Effector memory CD8-positive, alpha-beta T cell (primary cell): ENCODE data around the gene POLN.
"Not testable (repeated sequence)": the region's sequence is repeated elsewhere in the genome, so short reads cannot be mapped to it uniquely, and the experiment has no call there.

Experiments used
- ATAC-seq: fragments of 150-1000 bp; cut with Tn5 transposase; replicated peaks from 2 replicates; pipeline ENCODE4 v1.10.0; 2021; ENCODE audit warnings: mild to moderate bottlenecking, moderate library complexity
- DNase-seq, 3 experiments: peaks; one replicate each; pipeline ENCODE4 v3.0.0; 2021
- H3K27ac Mint-ChIP-seq, 2 donors: one replicate each; pipeline ENCODE4 v1.8.0; 2022; ENCODE audit warnings: mild to moderate bottlenecking in 2 of 2, mixed read lengths in 2 of 2, moderate library complexity in 2 of 2
- H3K27me3 Mint-ChIP-seq, 2 donors: one replicate each; pipeline ENCODE4 v1.8.0; 2022; ENCODE audit warnings: mixed read lengths in 2 of 2
- H3K36me3 Mint-ChIP-seq: one replicate; pipeline ENCODE4 v1.8.0; 2022; ENCODE audit warnings: mild to moderate bottlenecking, moderate library complexity, mixed read lengths; ENCODE audit not compliant: insufficient read depth
- H3K4me1 Mint-ChIP-seq, 2 donors: one replicate each; pipeline ENCODE4 v1.8.0; 2022; ENCODE audit warnings: low read depth in 2 of 2, mixed read lengths in 2 of 2
- H3K4me3 Mint-ChIP-seq, 2 donors: one replicate each; pipeline ENCODE4 v1.8.0; 2022; ENCODE audit warnings: mild to moderate bottlenecking in 2 of 2, mixed read lengths in 2 of 2, moderate library complexity in 2 of 2
- H3K9me3 Mint-ChIP-seq, 2 donors: one replicate each; pipeline ENCODE4 v1.8.0; 2022; ENCODE audit warnings: mixed read lengths in 2 of 2

The POLN gene

GRCh38 chr4:2247128-2248043, 5.5 kb upstream of the POLN start:
- peak in 1 of 3 experiments; percentile 1 for DNase-seq
- peaks cover 11 to 14% of the 10 kb centered on the region in 2 donors for H3K4me1 Mint-ChIP-seq
- H3K27me3 Mint-ChIP-seq, result no peaks in the 10 kb centered on the region
- H3K27ac Mint-ChIP-seq, result peak overlapping the region in 1 of 2 donors; percentile 59
- H3K36me3 Mint-ChIP-seq, result peaks cover 72% of the 10 kb centered on the region
- no peaks in the 10 kb centered on the region for H3K9me3 Mint-ChIP-seq
- peak overlapping the region in 1 of 2 donors; percentile 11 for H3K4me3 Mint-ChIP-seq
- ATAC-seq, result no peak

GRCh38 chr4:2246384-2247127, 4.6 kb upstream of the POLN start:
- Mint-ChIP-seq H3K27ac (peak overlapping the region; percentile 59 to 67), H3K27me3 (no peaks in the 10 kb centered on the region), H3K9me3 (no peaks in the 10 kb centered on the region), H3K4me1 (peaks cover 14 to 17% of the 10 kb centered on the region in 2 donors), H3K36me3 (peaks cover 72% of the 10 kb centered on the region), H3K4me3 (no peak overlapping the region)
- DNase-seq (no peak), ATAC-seq (no peak)

DNA sequence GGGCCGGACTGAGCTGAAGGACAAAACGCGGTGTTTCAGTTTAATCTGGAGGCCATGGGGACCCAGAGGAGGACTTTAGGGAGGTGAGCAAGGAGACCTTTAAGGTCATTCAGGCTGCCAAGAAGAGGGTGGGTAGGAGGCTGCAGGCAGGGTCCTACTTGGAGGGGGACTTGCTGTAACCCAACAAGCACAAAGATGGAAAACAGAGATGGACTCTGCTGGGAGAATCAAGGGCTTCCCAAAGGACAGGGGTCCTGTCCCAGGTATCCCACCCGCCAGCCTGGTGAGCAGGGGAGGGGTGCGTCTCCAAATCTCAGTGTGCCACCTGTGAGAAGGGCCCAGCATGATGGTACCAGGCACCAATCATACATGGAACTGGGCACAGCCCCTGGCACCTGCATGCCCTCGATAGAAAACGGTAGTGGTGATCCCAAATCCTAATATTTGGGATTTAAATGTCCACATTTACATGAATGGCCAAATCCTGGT, 3.9 kb upstream of the POLN start:
- H3K27ac Mint-ChIP-seq, result peak overlapping the region; percentile 59 to 71
- H3K9me3 Mint-ChIP-seq, result no peaks in the 10 kb centered on the region
- no peak overlapping the region for H3K4me3 Mint-ChIP-seq
- no peak for DNase-seq
- no peaks in the 10 kb centered on the region for H3K27me3 Mint-ChIP-seq
- ATAC-seq, result no peak
- H3K4me1 Mint-ChIP-seq, result peaks cover 19 to 20% of the 10 kb centered on the region in 2 donors
- peaks cover 72% of the 10 kb centered on the region for H3K36me3 Mint-ChIP-seq

GRCh38 chr4:2245057-2245786, 3.3 kb upstream of the POLN start:
- H3K4me3 Mint-ChIP-seq, result no peak overlapping the region
- DNase-seq (no peak), ATAC-seq (no peak)
- H3K27me3 Mint-ChIP-seq, result no peaks in the 10 kb centered on the region
- peak overlapping the region; percentile 59 to 71 for H3K27ac Mint-ChIP-seq
- H3K36me3 Mint-ChIP-seq, result peaks cover 72% of the 10 kb centered on the region
- peaks cover 25 to 26% of the 10 kb centered on the region in 2 donors for H3K4me1 Mint-ChIP-seq
- no peaks in the 10 kb centered on the region for H3K9me3 Mint-ChIP-seq

- H3K36me3 Mint-ChIP-seq, result peaks cover 63% of the 10 kb centered on the region
- H3K4me1 Mint-ChIP-seq, result peaks cover 32 to 36% of the 10 kb centered on the region in 2 donors
- H3K9me3 Mint-ChIP-seq, result no peaks in the 10 kb centered on the region
- ATAC-seq (no peak), DNase-seq (no peak)
- no peaks in the 10 kb centered on the region for H3K27me3 Mint-ChIP-seq
- H3K4me3 Mint-ChIP-seq, result no peak overlapping the region
- H3K27ac Mint-ChIP-seq, result peak overlapping the region; percentile 59 to 71
Measured at GRCh38 chr4:2243681-2244380, 1.9 kb upstream of the POLN start.

GRCh38 chr4:2241003-2241402, 918 bp downstream of the POLN start:
- Mint-ChIP-seq H3K36me3 (peaks cover 53% of the 10 kb centered on the region), H3K4me1 (peaks cover 40 to 54% of the 10 kb centered on the region in 2 donors)
- ATAC-seq, result peak; percentile 16

DNA sequence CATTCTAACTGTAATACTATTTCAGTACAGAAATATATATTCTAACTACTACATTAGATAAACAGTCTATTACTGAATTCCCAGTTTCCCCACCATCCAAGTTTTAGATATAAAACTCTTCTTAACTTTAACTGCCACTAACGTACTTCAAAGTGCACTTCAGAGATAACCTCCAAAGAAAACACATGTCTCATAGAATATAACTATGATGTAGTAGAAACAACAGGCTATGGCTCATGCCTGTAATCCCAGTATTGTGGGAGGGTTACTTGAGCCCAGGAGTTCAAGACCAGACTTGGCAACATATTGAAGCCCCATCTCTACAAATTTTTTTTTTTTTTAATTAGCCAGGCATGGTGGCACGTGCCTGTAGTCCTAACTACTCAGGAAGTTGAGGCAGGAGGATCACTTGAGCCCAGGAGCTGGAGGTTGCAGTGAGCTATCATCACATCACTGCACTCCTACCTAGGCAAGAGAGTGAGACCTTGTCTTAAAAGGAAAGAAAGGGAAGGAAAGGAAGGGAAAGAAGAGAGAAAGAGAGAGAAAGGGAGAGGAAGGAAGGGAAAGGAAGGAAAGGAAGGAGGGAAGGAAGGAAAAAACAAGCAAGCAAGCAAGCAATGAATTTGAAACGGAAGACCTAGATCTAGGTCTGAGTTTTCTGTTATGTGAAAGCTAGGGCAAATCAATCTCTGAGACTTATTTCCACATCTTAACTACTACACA, 4.8 kb downstream of the POLN start:
- H3K9me3 Mint-ChIP-seq, result no peaks in the 10 kb centered on the region
- no peak for DNase-seq
- no peaks in the 10 kb centered on the region for H3K27me3 Mint-ChIP-seq
- ATAC-seq, result no peak
- peaks cover 32 to 63% of the 10 kb centered on the region in 2 donors for H3K4me1 Mint-ChIP-seq
- H3K27ac Mint-ChIP-seq, result peak overlapping the region; percentile 53 to 77
- peaks cover 70% of the 10 kb centered on the region for H3K36me3 Mint-ChIP-seq
- peak overlapping the region; percentile 12 to 51 for H3K4me3 Mint-ChIP-seq

More at GRCh38 chr4:2241003-2241402, 918 bp downstream of the POLN start:
- H3K9me3 Mint-ChIP-seq, result no peaks in the 10 kb centered on the region
- H3K27me3 Mint-ChIP-seq, result no peaks in the 10 kb centered on the region
- no peak for DNase-seq
- H3K27ac Mint-ChIP-seq, result peak overlapping the region; percentile 95 to 97
- peak overlapping the region; percentile 89 to 93 for H3K4me3 Mint-ChIP-seq

- ATAC-seq, result no peak
- H3K36me3 Mint-ChIP-seq, result peaks cover 59% of the 10 kb centered on the region
- no peak overlapping the region for H3K27ac Mint-ChIP-seq
- no peak for DNase-seq
- no peaks in the 10 kb centered on the region for H3K27me3 Mint-ChIP-seq
- H3K4me1 Mint-ChIP-seq, result peaks cover 6 to 28% of the 10 kb centered on the region in 2 donors
- H3K9me3 Mint-ChIP-seq, result no peaks in the 10 kb centered on the region
- no peak overlapping the region for H3K4me3 Mint-ChIP-seq
Measured at GRCh38 chr4:2231082-2231481, 10.8 kb downstream of the POLN start.

DNA sequence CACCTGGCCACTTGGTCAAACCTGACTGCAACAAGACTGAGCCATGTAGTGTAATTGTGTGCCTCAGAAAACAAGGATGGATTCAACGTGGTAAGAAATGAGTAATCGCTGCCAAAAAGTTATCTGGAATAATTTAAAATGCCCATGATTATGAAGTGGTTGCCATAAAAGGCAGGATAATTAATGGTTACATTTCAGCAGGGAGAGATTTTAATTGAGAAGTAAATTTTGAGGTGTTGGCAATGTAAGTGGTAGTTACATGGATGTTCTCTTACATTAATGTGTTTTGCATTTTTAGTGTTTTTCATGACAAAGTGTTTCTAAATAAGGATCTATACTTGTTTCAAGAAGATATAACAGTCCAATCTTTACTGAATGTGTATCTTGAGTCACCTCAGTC, 15.7 kb downstream of the POLN start:
- Mint-ChIP-seq H3K4me1 (peaks cover 0 to 5% of the 10 kb centered on the region in 2 donors), H3K36me3 (peaks cover 29% of the 10 kb centered on the region), H3K27me3 (no peaks in the 10 kb centered on the region), H3K4me3 (no peak overlapping the region), H3K27ac (peak overlapping the region in 1 of 2 donors; percentile 3), H3K9me3 (no peaks in the 10 kb centered on the region)
- ATAC-seq, result no peak
- no peak for DNase-seq

DNA sequence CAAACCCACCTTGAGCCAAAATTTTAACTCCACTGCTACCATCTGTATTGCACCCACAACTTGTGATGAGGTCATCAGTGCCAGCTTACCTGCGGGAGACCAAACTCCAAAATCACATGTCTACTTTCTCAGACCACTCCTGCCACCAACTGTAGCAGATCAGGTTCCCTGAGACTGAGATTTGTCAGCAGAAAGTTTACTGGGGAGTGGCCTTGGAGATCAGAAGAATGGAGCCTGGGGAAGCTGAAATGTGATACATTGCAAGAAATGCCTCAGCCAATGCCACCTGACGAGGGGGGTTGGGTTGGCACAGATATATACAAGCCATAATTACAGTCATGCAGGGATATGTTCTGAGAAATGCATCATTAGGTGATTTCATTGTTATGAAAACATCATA, 19.1 kb downstream of the POLN start:
- ATAC-seq (no peak), DNase-seq (no peak)
- H3K36me3 Mint-ChIP-seq, result peaks cover 12% of the 10 kb centered on the region
- H3K4me3 Mint-ChIP-seq, result no peak overlapping the region
- H3K27me3 Mint-ChIP-seq, result no peaks in the 10 kb centered on the region
- no peak overlapping the region for H3K27ac Mint-ChIP-seq
- H3K4me1 Mint-ChIP-seq, result peaks cover 7 to 11% of the 10 kb centered on the region in 2 donors
- H3K9me3 Mint-ChIP-seq, result no peaks in the 10 kb centered on the region

DNA sequence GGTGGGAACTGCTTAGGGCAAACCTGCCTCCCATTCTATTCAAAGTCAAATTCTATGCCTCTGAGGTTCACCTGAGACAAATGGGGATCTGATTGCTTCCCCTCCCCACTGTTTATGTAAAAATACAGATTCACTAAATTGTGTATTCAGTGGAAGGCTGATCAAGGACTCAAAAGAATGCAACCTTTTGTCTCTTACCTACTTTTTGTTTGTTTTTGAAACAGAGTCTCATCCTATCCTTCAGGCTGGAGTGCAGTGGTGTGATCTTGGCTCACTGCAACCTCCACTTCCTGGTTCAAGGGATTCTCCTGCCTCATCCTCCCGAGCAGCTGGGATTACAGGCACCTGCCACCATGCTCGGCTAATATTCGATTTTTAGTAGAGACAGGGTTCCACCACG, 20.5 kb downstream of the POLN start:
- H3K9me3 Mint-ChIP-seq, DNase-seq, H3K4me3 Mint-ChIP-seq, ATAC-seq, H3K27ac Mint-ChIP-seq, H3K4me1 Mint-ChIP-seq, H3K27me3 Mint-ChIP-seq: not testable (repeated sequence)
- H3K36me3 Mint-ChIP-seq, result peaks cover 12% of the 10 kb centered on the region

DNA sequence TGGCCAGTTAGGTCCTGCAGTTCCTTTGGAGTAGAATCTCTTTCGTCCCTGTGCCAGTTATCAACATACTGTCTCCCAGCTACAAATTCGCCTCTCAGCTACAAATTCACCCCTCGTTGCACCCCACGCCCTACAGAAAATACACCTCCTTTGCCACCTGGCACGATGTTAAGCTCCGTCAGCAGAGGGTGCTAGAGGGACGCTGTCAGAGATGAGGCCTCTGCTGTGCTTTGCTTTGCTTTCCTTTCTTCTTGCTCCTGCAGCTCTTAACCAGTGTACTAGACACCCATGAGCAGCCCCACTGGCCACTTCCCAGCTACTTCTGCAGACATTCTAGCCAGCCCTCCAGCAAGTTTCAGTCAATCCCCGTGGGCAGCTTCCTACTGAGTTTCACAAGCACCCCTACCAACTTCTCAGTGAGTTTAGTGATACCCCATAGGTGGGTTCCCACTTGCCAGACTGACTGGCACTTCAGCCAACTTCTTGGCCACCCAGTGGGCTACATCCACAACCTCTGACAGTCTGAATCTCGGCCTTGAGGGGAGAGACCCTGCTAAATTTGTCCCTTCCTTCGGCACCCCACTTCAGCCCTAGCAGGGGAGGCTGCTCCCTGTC, 21.8 kb downstream of the POLN start:
- ATAC-seq (peak; percentile 99), DNase-seq (peak; percentile 79 to 83 (median 83))
- Mint-ChIP-seq H3K4me1 (peaks cover 5 to 7% of the 10 kb centered on the region in 2 donors), H3K4me3 (no peak overlapping the region), H3K36me3 (peaks cover under 1% of the 10 kb centered on the region), H3K9me3 (no peaks in the 10 kb centered on the region), H3K27me3 (no peaks in the 10 kb centered on the region), H3K27ac (peak overlapping the region in 1 of 2 donors; percentile 28)
